MCF 10A (cell line): ENCODE data around the gene HIVEP1. TPM values are rescaled to one million over a fixed set of nuclear protein-coding genes. Genes with fewer than 3 reads are reported as not detected.
"Not testable (repeated sequence)": the region's sequence is repeated elsewhere in the genome, so short reads cannot be mapped to it uniquely, and the experiment has no call there.

Source experiments
- BruUV-seq: library from RNA; stranded (reverse); fragments of 400-500 nt; replicated peaks from 2 replicates; lab custom pipeline; 2021; lab: Mats Ljungman, UMichigan
- CTCF ChIA-PET: fragments of 300-600 bp; sonication (Branson Sonifier 250); formaldehyde crosslinking; extraction: SDS; loops from one replicate; lab custom pipeline; 2021; ENCODE audit warnings: antibody characterized with exemption, inconsistent platforms; lab: Yijun Ruan, JAX
- POLR2A ChIA-PET: fragments of 300-600, 350-650 bp; sonication (Branson Sonifier 250); formaldehyde crosslinking; extraction: SDS; loops from one replicate; lab custom pipeline; 2020; ENCODE audit warnings: antibody characterized with exemption, inconsistent platforms; lab: Yijun Ruan, JAX
- DNase-seq: peaks from one replicate; pipeline ENCODE4 v3.0.0-alpha.2; 2018; ENCODE audit not compliant: unreplicated experiment
- H3K27ac Mint-ChIP-seq: one replicate; pipeline ENCODE4 v1.8.0; 2022; ENCODE audit warnings: mild to moderate bottlenecking, low read depth, mixed read lengths; ENCODE audit not compliant: unreplicated experiment
- H3K27me3 Mint-ChIP-seq: one replicate; pipeline ENCODE4 v1.8.0; 2022; ENCODE audit warnings: mixed read lengths; ENCODE audit not compliant: insufficient read depth, unreplicated experiment
- H3K36me3 Mint-ChIP-seq: one replicate; pipeline ENCODE4 v1.8.0; 2022; ENCODE audit warnings: mild to moderate bottlenecking, moderate library complexity, mixed read lengths; ENCODE audit not compliant: insufficient read depth, unreplicated experiment
- H3K4me1 Mint-ChIP-seq: one replicate; pipeline ENCODE4 v1.8.0; 2022; ENCODE audit warnings: mixed read lengths; ENCODE audit not compliant: insufficient read depth, unreplicated experiment
- H3K4me3 Mint-ChIP-seq: one replicate; pipeline ENCODE4 v1.8.0; 2022; ENCODE audit warnings: mild to moderate bottlenecking, moderate library complexity, mixed read lengths; ENCODE audit not compliant: unreplicated experiment
- H3K9me3 Mint-ChIP-seq: one replicate; pipeline ENCODE4 v1.8.0; 2022; ENCODE audit warnings: mixed read lengths; ENCODE audit not compliant: unreplicated experiment
- intact Hi-C: fragments of 100-400 bp; cut with micrococcal nuclease; formaldehyde crosslinking; loops from 2 replicates; pipeline ENCODE4 v1.14.1; 2022
- total RNA-seq: library from RNA; stranded (reverse); gene quantifications from 2 replicates; pipeline ENCODE4 v1.2.3, GENCODE V29; 2022
- TF ChIP-seq, protein P1 (sequence below): fragments of 200-600 bp; IDR thresholded peaks from one replicate; pipeline ENCODE4 v1.8.0; 2022; ENCODE audit warnings: antibody characterized with exemption, mild to moderate bottlenecking; ENCODE audit not compliant: unreplicated experiment

The HIVEP1 gene
- total RNA-seq, 1 experiment from 2014 or later: 19.1 TPM

DNA sequence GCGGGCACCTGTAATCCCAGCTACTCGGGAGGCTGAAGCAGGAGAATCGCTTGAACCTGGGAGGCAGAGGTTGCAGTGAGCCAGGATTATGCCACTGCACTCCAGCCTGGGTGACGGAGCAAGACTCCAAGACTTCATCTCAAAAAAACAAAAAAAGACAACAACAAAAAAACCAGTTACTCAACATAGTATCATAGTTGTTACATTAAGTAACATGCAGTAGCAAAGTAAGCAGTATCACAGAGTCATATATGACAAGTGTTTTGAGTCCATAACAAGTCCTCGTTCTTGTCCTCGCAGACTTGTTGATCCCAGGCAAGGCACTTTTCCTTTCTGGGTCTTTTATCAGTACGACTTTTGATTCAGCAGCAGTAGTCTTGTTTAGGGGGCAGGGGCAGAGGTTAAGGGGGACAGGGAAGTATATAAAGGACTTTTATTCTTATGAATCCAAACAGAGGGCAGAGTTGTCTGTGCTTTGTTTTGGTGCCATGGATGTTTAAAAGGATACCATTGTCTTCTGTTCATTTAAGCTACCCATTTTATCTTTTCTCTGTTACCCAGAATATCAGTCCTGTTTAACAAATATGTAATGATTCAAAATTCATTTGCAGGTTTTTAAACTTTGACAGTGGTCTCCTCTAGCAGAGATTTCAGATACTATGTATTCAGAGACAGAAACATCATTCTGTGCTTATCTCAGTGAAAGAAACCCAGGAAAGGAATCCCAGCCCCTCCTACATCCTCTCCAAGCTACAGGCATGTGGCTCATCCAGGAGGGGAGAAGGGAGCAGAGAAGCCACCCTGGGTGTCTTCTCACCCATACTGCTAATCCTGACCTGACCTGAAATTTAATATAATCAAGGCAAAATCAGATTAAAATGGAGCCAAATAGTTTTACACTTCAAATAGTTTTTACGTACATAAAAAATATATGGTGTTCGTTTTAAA, 140.2 kb downstream of the HIVEP1 start:
- TF ChIP-seq, protein P1, sequence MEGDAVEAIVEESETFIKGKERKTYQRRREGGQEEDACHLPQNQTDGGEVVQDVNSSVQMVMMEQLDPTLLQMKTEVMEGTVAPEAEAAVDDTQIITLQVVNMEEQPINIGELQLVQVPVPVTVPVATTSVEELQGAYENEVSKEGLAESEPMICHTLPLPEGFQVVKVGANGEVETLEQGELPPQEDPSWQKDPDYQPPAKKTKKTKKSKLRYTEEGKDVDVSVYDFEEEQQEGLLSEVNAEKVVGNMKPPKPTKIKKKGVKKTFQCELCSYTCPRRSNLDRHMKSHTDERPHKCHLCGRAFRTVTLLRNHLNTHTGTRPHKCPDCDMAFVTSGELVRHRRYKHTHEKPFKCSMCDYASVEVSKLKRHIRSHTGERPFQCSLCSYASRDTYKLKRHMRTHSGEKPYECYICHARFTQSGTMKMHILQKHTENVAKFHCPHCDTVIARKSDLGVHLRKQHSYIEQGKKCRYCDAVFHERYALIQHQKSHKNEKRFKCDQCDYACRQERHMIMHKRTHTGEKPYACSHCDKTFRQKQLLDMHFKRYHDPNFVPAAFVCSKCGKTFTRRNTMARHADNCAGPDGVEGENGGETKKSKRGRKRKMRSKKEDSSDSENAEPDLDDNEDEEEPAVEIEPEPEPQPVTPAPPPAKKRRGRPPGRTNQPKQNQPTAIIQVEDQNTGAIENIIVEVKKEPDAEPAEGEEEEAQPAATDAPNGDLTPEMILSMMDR: no peak
- intact Hi-C loops: no loop called here
- DNase-seq: no peak
- no peaks in the 10 kb centered on the region for H3K9me3 Mint-ChIP-seq
- no peaks in the 10 kb centered on the region for H3K27me3 Mint-ChIP-seq
- ChIA-PET CTCF (interaction anchor here (0.9 to 4.8 kb wide), 4 partner anchors 66 to 138 kb away, joined by 3 to 32 read pairs (median 8); partner anchors contain the start of gene EDN1), POLR2A (no interaction called here)
- BruUV-seq: no TSS peak
- H3K27ac Mint-ChIP-seq: no peak overlapping the region
- H3K4me1 Mint-ChIP-seq: peaks cover 17% of the 10 kb centered on the region
- peaks cover 6% of the 10 kb centered on the region for H3K36me3 Mint-ChIP-seq
- H3K4me3 Mint-ChIP-seq: no peak overlapping the region

DNA sequence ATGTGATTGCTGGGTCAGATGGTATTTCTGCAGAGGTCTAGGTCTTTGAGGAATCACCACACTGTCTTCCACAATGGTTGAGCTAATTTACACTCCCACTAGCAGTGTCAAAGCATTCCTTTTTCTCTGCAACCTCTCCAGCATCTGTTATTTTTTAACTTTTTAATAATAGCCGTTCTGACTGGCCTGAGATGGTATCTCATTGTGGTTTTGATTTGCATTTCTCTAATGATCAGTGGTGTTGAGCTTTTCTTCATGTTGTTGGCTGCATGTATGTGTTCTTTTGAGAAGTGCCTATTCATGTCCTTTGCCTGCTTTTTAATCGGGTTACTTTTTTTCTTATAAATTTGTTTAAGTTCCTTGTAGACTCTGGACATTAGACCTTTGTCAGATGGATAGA, 143.7 kb downstream of the HIVEP1 start:
- H3K27ac Mint-ChIP-seq, intact Hi-C loops, H3K4me3 Mint-ChIP-seq, H3K27me3 Mint-ChIP-seq, H3K9me3 Mint-ChIP-seq, H3K36me3 Mint-ChIP-seq, BruUV-seq, DNase-seq, H3K4me1 Mint-ChIP-seq: not testable (repeated sequence)
- ChIA-PET POLR2A (interaction anchor here (0.7 to 1.0 kb wide), 2 partner anchors 35 to 361 kb away, joined by 3 read pairs; no protein-coding TSS in a partner anchor), CTCF (interaction anchor here (0.6 to 4.8 kb wide), 3 partner anchors 16 to 448 kb away, joined by 3 to 32 read pairs (median 5); no protein-coding TSS in a partner anchor)

GRCh38 chr6:12158686-12159415, 146.7 kb downstream of the HIVEP1 start:
- BruUV-seq: no TSS peak
- peaks cover 24% of the 10 kb centered on the region for H3K36me3 Mint-ChIP-seq
- CTCF ChIA-PET: interaction anchor here (0.8 kb wide), 1 partner anchor 39 kb away, joined by 6 read pairs; no protein-coding TSS in a partner anchor
- no peak for DNase-seq
- POLR2A ChIA-PET: interaction anchor here (0.6 kb wide), 2 partner anchors 16 to 75 kb away, joined by 3 read pairs; no protein-coding TSS in a partner anchor
- H3K27me3 Mint-ChIP-seq: no peaks in the 10 kb centered on the region
- H3K27ac Mint-ChIP-seq: no peak overlapping the region
- TF ChIP-seq, protein P1: peak; percentile 23
- no peak overlapping the region for H3K4me3 Mint-ChIP-seq
- intact Hi-C loops: no loop called here
- no peaks in the 10 kb centered on the region for H3K9me3 Mint-ChIP-seq
- no peaks in the 10 kb centered on the region for H3K4me1 Mint-ChIP-seq

DNA sequence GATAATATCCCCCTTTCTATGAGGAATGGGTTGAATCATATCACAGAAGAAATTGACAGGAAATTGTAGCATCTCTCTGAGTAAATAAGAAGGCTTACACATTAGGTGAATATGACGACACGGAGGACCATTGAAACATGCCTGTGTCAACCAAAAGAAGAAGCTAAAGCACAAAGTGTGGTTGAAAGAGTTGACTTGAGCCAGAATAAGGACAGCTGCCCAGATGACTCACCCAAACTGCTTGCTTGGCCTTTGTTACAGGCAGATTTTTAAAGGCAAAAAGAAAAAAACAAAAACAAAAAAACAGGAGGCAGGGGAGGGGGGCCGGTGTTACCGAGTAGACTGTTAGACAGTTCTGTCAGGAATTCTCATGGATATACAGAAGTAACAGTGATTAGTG, 148.2 kb downstream of the HIVEP1 start:
- H3K27ac Mint-ChIP-seq: peak overlapping the region; percentile 4
- CTCF ChIA-PET: interaction anchor here (0.5 to 0.9 kb wide), 2 partner anchors 74 to 102 kb away, joined by 3 to 4 read pairs; no protein-coding TSS in a partner anchor
- intact Hi-C loops: no loop called here

More for the DNA sequence above, 148.2 kb downstream of the HIVEP1 start:
- DNase-seq: peak; percentile 38
- Mint-ChIP-seq H3K36me3 (peaks cover 29% of the 10 kb centered on the region), H3K4me3 (no peak overlapping the region), H3K4me1 (no peaks in the 10 kb centered on the region), H3K27me3 (no peaks in the 10 kb centered on the region), H3K9me3 (no peaks in the 10 kb centered on the region)
- POLR2A ChIA-PET: interaction anchor here (0.6 kb wide), 1 partner anchor 441 kb away, joined by 3 read pairs; no protein-coding TSS in a partner anchor
- BruUV-seq: no TSS peak
- TF ChIP-seq, protein P1: no peak
